Testis (tissue), 2 donors: ENCODE data around the gene SEC14L6.

Experiments used
- POLR2A ChIP-seq: fragments of 450-650 bp; IDR thresholded peaks from one replicate; pipeline ENCODE4 v1.6.1; 2017; ENCODE audit warnings: antibody characterized with exemption, mild to moderate bottlenecking, moderate library complexity
- TF ChIP-seq, protein P1 (sequence below), 3 experiments: fragments of 450-650 bp in 2 of 3; fragments of 200-600 bp in 1 of 3; sonication (generic) in 1 of 3; IDR thresholded peaks; one replicate each; pipeline ENCODE4 v1.5.1; 2016 to 2019; ENCODE audit warnings: antibody characterized with exemption in 3 of 3, mild to moderate bottlenecking in 2 of 3, moderate library complexity in 1 of 3

DNA sequence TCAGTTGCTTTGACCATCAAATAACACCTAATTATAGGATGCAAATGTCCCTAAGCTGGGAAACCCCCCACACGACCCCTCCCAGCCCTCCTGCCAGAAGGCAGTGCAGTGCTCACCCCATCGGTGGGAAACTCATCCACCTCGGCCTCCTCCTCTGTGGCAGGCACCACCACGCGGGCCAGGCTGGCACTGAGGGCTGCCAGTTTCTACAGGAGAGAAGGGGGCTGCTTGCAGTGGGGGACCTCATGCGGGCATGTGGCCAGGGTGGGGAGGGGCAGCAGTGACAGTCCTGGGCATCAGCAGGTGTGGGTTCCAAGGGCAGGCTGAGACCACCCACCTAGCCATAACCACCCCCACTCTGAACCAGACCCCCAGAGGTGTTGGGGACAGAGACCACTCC, 34.4 kb upstream of the SEC14L6 start:
- TF ChIP-seq, protein P1, sequence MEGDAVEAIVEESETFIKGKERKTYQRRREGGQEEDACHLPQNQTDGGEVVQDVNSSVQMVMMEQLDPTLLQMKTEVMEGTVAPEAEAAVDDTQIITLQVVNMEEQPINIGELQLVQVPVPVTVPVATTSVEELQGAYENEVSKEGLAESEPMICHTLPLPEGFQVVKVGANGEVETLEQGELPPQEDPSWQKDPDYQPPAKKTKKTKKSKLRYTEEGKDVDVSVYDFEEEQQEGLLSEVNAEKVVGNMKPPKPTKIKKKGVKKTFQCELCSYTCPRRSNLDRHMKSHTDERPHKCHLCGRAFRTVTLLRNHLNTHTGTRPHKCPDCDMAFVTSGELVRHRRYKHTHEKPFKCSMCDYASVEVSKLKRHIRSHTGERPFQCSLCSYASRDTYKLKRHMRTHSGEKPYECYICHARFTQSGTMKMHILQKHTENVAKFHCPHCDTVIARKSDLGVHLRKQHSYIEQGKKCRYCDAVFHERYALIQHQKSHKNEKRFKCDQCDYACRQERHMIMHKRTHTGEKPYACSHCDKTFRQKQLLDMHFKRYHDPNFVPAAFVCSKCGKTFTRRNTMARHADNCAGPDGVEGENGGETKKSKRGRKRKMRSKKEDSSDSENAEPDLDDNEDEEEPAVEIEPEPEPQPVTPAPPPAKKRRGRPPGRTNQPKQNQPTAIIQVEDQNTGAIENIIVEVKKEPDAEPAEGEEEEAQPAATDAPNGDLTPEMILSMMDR (IDR thresholded peaks at IDR 0.05), result no peak
- TF ChIP-seq POLR2A, result no peak
